ENCODE measurements around the gene OPHN1.

OPHN1 gene

DNA sequence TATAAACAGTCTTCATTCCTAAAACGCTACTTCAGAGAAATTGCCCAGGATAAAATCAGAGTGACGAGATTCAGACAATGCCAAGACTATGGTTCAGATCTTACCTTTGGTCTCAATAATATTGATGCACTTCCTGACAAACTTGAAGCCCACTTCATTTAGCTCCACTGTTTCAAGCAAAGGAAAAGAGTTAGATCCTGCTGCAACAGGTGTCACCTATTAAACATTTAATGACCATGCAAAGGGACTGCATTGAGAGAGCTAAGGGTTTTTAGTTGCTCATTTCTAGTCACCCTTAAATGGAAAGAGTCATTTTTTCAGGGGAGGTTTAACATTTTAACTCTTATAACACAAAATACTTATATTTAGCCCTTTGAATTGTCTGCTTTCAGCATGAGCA lies 239.5 kb downstream of the OPHN1 start:
- TF ChIP-seq, protein P1, sequence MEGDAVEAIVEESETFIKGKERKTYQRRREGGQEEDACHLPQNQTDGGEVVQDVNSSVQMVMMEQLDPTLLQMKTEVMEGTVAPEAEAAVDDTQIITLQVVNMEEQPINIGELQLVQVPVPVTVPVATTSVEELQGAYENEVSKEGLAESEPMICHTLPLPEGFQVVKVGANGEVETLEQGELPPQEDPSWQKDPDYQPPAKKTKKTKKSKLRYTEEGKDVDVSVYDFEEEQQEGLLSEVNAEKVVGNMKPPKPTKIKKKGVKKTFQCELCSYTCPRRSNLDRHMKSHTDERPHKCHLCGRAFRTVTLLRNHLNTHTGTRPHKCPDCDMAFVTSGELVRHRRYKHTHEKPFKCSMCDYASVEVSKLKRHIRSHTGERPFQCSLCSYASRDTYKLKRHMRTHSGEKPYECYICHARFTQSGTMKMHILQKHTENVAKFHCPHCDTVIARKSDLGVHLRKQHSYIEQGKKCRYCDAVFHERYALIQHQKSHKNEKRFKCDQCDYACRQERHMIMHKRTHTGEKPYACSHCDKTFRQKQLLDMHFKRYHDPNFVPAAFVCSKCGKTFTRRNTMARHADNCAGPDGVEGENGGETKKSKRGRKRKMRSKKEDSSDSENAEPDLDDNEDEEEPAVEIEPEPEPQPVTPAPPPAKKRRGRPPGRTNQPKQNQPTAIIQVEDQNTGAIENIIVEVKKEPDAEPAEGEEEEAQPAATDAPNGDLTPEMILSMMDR (IDR thresholded peaks at IDR 0.05; ENCODE audit: low read depth, low read length): no peak

DNA sequence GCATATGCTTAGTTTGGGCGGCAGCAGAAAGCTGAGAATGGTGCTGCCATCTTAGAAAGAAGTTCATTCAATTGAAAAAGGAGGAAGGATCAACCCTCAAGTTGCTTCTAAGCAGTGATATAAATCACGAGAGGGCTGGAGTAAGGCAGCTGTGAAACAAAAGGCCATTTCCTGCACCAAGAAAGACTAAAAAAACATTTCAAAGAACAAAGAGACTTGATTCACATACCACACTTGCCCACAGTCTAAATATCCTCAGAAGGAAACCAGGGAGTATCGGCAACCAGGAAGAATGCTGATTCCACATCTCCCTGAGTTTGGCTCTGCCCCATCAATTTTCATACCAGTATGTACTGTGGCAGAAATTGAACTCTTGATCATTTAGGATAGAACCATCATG lies 240.1 kb downstream of the OPHN1 start:
- no peak for DNase-seq (ENCODE audit: low read depth in 2 of 2)
- TF ChIP-seq, protein P1 (IDR thresholded peaks at IDR 0.05; ENCODE audit: low read depth, low read length): no peak
- H3K4me3 ChIP-seq (replicated peaks in 1 of 2; ENCODE audit: low read depth in 2 of 2, low read length in 2 of 2): no peak overlapping the region

More for the DNA sequence above, 239.5 kb downstream of the OPHN1 start:
- H3K4me3 ChIP-seq (replicated peaks in 1 of 2; ENCODE audit: low read depth in 2 of 2, low read length in 2 of 2): no peak overlapping the region
- DNase-seq (ENCODE audit: low read depth in 2 of 2): no peak

DNA sequence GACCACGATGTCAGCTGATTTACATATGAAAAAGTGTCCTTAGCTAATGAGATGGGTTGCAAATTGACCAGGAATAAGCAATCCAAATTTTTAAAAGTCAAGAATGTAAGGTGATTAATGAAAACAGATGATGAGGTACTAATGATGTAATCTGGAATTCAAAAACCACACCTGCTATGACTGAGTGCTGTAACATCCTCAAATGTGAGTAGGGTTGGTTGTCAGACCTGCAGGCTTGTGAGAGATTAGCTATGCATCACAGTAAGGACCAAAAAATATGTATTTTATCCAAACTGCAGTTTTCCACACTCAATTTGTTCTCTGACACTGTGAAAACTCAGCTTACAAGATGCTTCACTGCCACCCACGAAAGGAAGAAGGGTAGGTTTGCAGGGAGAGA lies 242.5 kb downstream of the OPHN1 start:
- TF ChIP-seq, protein P1 (IDR thresholded peaks at IDR 0.05; ENCODE audit: low read depth, low read length): no peak
- H3K4me3 ChIP-seq (replicated peaks in 1 of 2; ENCODE audit: low read depth in 2 of 2, low read length in 2 of 2): no peak overlapping the region
- no peak for DNase-seq (ENCODE audit: low read depth in 2 of 2)

DNA sequence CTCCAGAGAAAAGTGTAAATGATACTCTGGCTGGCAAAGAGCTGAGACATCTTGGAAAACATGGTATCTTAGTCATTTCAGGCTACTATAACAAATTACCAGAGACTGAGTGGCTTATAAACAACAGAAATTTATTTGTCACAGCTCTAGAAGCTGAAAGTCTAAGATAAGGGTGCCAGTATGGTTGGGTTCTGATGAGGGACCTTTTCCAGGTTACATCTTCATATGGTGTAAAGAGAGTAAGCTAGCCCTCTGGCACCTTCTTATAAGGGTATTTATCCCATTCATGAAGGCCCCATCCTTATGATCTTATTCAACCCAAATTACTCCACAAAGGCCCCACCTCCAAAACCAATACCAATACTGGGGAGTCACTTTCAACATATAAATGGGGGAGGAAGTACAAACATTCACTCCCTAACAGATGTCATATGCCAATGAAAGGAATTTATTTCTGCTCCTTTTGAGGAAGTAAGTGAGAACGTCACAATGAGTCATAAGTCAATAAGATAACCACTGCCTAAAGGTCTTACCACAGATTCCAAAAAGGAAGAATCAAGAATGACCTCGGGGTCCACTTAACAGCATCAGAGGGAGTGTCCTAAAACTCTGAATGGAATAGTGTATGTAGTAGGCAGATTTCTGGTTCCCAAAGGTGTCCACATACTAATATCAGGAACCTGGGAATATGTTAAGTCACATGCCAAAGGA lies 246.6 kb downstream of the OPHN1 start:
- H3K4me3 ChIP-seq (replicated peaks in 1 of 2; ENCODE audit: low read depth in 2 of 2, low read length in 2 of 2): no peak overlapping the region
- DNase-seq (ENCODE audit: low read depth in 2 of 2): peak in 1 of 2 donors; percentile 22

GRCh38 chrX:68185161-68185560 lies 248.1 kb downstream of the OPHN1 start:
- no peak for DNase-seq (ENCODE audit: low read depth in 2 of 2)
- no peak overlapping the region for H3K4me3 ChIP-seq (replicated peaks in 1 of 2; ENCODE audit: low read depth in 2 of 2, low read length in 2 of 2)
- TF ChIP-seq, protein P1 (IDR thresholded peaks at IDR 0.05; ENCODE audit: low read depth, low read length): no peak

More for the DNA sequence above, 246.6 kb downstream of the OPHN1 start:
- TF ChIP-seq, protein P1 (IDR thresholded peaks at IDR 0.05; ENCODE audit: low read depth, low read length): no peak

GRCh38 chrX:68183612-68184214 lies 249.6 kb downstream of the OPHN1 start:
- no peak overlapping the region for H3K4me3 ChIP-seq (replicated peaks in 1 of 2; ENCODE audit: low read depth in 2 of 2, low read length in 2 of 2)
- peak; percentile 51 to 55 for DNase-seq (ENCODE audit: low read depth in 2 of 2)
- TF ChIP-seq, protein P1 (IDR thresholded peaks at IDR 0.05; ENCODE audit: low read depth, low read length): peak; percentile 44
